Psoas muscle (tissue), 8 donors: ENCODE measurements around the gene CDKN3. TPM values are rescaled to one million over a fixed set of nuclear protein-coding genes. Genes with fewer than 3 reads are reported as not detected.

ENCODE experiments used
- ATAC-seq, 4 donors: fragments of 200-7000 bp; cut with Tn5 transposase; one replicate each; pipeline ENCODE4 v1.9.1; 2020; ENCODE audit warnings: moderate library complexity in 3 of 4, mild to moderate bottlenecking in 2 of 4
- DNase-seq, 2 donors: peaks; one replicate each; pipeline ENCODE4 v3.0.0-alpha.2; 2020
- H3K27ac ChIP-seq: fragments of 200-600 bp; one replicate; pipeline ENCODE4 v1.8.0; 2022
- H3K27me3 ChIP-seq, 3 donors: fragments of 200-600 bp in 1 of 3; one replicate each; pipeline versions ENCODE4 v1.6.1 to v1.8.0; 2013 to 2022; ENCODE audit warnings: low read length in 2 of 3, mild to moderate bottlenecking in 2 of 3, moderate library complexity in 1 of 3; ENCODE audit not compliant: insufficient read depth in 3 of 3
- H3K36me3 ChIP-seq, 2 donors: fragments of 200-600 bp in 1 of 2; one replicate each; pipeline versions ENCODE4 v1.6.1 to v1.8.0; 2013 to 2022; ENCODE audit warnings: low read depth in 1 of 2, mild to moderate bottlenecking in 1 of 2, moderate library complexity in 1 of 2; ENCODE audit not compliant: insufficient read depth in 1 of 2
- H3K4me1 ChIP-seq: fragments of 200-600 bp; one replicate; pipeline ENCODE4 v1.8.0; 2022
- H3K4me3 ChIP-seq: fragments of 200-600 bp; one replicate; pipeline ENCODE4 v1.8.0; 2022; ENCODE audit warnings: mild to moderate bottlenecking
- H3K9me3 ChIP-seq: fragments of 200-600 bp; one replicate; pipeline ENCODE4 v1.8.0; 2022
- CTCF ChIP-seq: fragments of 200-600 bp; IDR thresholded peaks from one replicate; pipeline ENCODE4 v1.8.0; 2022; ENCODE audit warnings: antibody characterized with exemption
- WGBS, 3 donors: extraction: QIAGEN DNeasy Blood & Tissue Kit; methylation state at CpG; one replicate each; pipeline versions ENCODE4 v1.1.6 to v1.1.7; 2013; 5-methylcytosine and 5-hydroxymethylcytosine counted together
- intact Hi-C, 2 donors: fragments of 100-400 bp; cut with DNase I; formaldehyde crosslinking; loops; one replicate each; pipeline versions ENCODE4 v1.11.0 to v1.14.2; 2022
- polyA plus RNA-seq, 3 donors: library from polyadenylated mRNA; stranded (reverse); fragments of 200-250 nt; gene quantifications; one replicate each; pipeline ENCODE4 v1.2.3, GENCODE V29; 2013
- total RNA-seq, 4 donors: library from RNA; stranded (reverse); fragmentation: NEBNext Ultra II Directional in 2 of 4; extraction: Animal tissue kit (Norgen Biotek cat#: 25700) in 2 of 4; gene quantifications; one replicate each; pipeline versions ENCODE4 v1.2.1 to v1.2.4, GENCODE V29; 2021 to 2023
- donor health status: healthy with polysubstance abuse.
- donor health status: DM: no; HTN: no; CAD: no; lungs with moderate emphysema.
- donor health status: Bipolar disorder and iron deficiency.
- donor health status: healthy.
- donor health status: DM: yes; HTN: yes; CAD: no.
- donor health status: DM: no; HTN: no; CAD: no.
- donor health status: DM: no; HTN: no; CAD: no.
- donor health status: DM: yes; HTN: yes; CAD: no.

CDKN3 gene
- total and polyA plus RNA-seq, 7 donors, result 1.4 to 6.0 (median 1.9) TPM

DNA sequence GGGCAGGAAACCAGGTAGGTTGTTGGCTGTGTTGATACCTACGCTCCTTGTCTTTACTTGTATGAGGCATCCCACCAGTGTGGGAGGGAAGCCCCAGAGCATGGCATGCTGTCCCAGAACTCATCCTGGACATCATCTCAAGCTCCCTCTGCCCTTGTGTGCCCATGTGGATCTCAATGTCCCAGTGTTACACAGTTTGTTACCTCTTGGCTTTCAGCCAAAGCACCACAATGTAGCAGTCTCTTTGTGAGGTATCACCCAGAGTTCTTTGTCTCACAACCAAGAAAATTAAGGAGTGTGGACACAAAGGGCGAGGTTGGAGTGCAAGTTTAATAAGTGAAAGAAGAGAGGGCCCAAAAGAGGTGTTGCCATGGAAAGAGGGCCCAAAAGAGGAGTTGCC lies 43.1 kb upstream of the CDKN3 start:
- WGBS, 3 donors, result 83 to 94% (median 92%) methylated on average over 2 of the region's 2 CpGs
- Histone ChIP-seq H3K27me3 (peaks cover 0 to 22% (median 0%) of the 10 kb centered on the region in 3 donors), H3K27ac (no peak overlapping the region), H3K4me1 (peaks cover 3% of the 10 kb centered on the region), H3K9me3 (no peaks in the 10 kb centered on the region), H3K4me3 (no peak overlapping the region), H3K36me3 (no peaks in the 10 kb centered on the region)
- intact Hi-C loops, result no loop called here
- no peak for DNase-seq
- TF ChIP-seq CTCF, result no peak
- no peak for ATAC-seq

DNA sequence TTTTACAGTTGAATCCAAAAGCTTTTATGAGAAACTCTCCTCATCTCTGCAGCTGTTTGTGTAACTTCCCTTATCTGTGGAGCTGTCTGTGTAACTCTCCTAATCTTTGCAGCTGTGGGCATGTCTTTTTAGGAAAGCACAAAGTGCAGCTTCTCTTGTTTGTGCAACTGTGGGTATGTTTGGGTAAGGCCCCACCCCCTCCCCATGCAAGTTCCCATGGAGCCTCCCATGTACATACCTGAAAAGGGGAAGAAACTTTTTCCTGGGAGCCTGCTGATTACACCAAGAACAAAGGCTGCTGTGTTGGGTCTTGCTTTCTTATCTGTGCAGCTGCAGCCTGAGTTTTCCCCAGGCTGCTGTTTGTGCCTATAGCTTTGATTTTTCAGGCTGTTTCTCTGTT lies 42.7 kb upstream of the CDKN3 start:
- no peak overlapping the region for H3K4me3 ChIP-seq
- DNase-seq, result no peak
- no peaks in the 10 kb centered on the region for H3K9me3 ChIP-seq
- intact Hi-C loops, result no loop called here
- H3K27me3 ChIP-seq, result peaks cover 0 to 18% (median 0%) of the 10 kb centered on the region in 3 donors
- ATAC-seq, result no peak
- no peaks in the 10 kb centered on the region for H3K36me3 ChIP-seq
- H3K4me1 ChIP-seq, result peaks cover under 1% of the 10 kb centered on the region
- no peak overlapping the region for H3K27ac ChIP-seq
- TF ChIP-seq CTCF, result no peak

GRCh38 chr14:54354968-54355641 lies 41.7 kb upstream of the CDKN3 start:
- peaks cover 0 to 14% (median 0%) of the 10 kb centered on the region in 3 donors for H3K27me3 ChIP-seq
- H3K4me1 ChIP-seq, result no peaks in the 10 kb centered on the region
- H3K27ac ChIP-seq, result no peak overlapping the region
- no peak for ATAC-seq
- intact Hi-C loops, result no loop called here
- H3K4me3 ChIP-seq, result no peak overlapping the region
- no peak for DNase-seq
- H3K9me3 ChIP-seq, result no peaks in the 10 kb centered on the region
- TF ChIP-seq CTCF, result no peak
- no peaks in the 10 kb centered on the region for H3K36me3 ChIP-seq

GRCh38 chr14:54355698-54356097 lies 41.1 kb upstream of the CDKN3 start:
- intact Hi-C loops, result no loop called here
- Histone ChIP-seq H3K4me3 (no peak overlapping the region), H3K27ac (no peak overlapping the region), H3K4me1 (no peaks in the 10 kb centered on the region), H3K27me3 (peaks cover 0 to 14% (median 0%) of the 10 kb centered on the region in 3 donors), H3K36me3 (no peaks in the 10 kb centered on the region), H3K9me3 (no peaks in the 10 kb centered on the region)
- ATAC-seq (no peak), DNase-seq (no peak)
- WGBS, 3 donors, result 46 to 82% (median 49%) methylated on average over 2 of the region's 2 CpGs
- no peak for TF ChIP-seq CTCF

- 31 to 39% (median 38%) methylated on average over 3 of the region's 3 CpGs for WGBS, 3 donors
- Histone ChIP-seq H3K27me3 (peaks cover 0 to 11% (median 0%) of the 10 kb centered on the region in 3 donors), H3K36me3 (no peaks in the 10 kb centered on the region), H3K27ac (no peak overlapping the region), H3K9me3 (no peaks in the 10 kb centered on the region), H3K4me3 (no peak overlapping the region), H3K4me1 (no peaks in the 10 kb centered on the region)
- no peak for DNase-seq
- intact Hi-C loops, result no loop called here
- no peak for ATAC-seq
- no peak for TF ChIP-seq CTCF
Measured at GRCh38 chr14:54356172-54356571, 40.6 kb upstream of the CDKN3 start.
